NCI-H2107 treated with DMSO at 0.1 percent for 48 hours (cell line): Measurements from ENCODE around the gene SAPCD2.
A peak's percentile ranks its signal among the peaks of the same experiment; 100 is the strongest.
"Not testable (repeated sequence)": the region's sequence is repeated elsewhere in the genome, so short reads cannot be mapped to it uniquely, and the experiment has no call there.

Source experiments
- DNase-seq: peaks from one replicate; lab custom pipeline; 2025; ENCODE audit not compliant: unreplicated experiment; lab: John Stamatoyannopoulos, UW

Gene SAPCD2

GRCh38 chr9:137070201-137070905 lies at the start of gene SAPCD2:
Gene SAPCD2 (minus strand): TSS chr9:137070557. CDS start chr9:137070460, 97 bp downstream.
- DNase-seq, result peak; percentile 87

- not testable (repeated sequence) for DNase-seq
Observed at GRCh38 chr9:137118092-137118603, 47.8 kb upstream of the SAPCD2 start.

- no peak for DNase-seq
Observed at GRCh38 chr9:137117269-137117731, 46.9 kb upstream of the SAPCD2 start.

- no peak for DNase-seq
Observed at GRCh38 chr9:137116728-137117127, 46.4 kb upstream of the SAPCD2 start.

DNA sequence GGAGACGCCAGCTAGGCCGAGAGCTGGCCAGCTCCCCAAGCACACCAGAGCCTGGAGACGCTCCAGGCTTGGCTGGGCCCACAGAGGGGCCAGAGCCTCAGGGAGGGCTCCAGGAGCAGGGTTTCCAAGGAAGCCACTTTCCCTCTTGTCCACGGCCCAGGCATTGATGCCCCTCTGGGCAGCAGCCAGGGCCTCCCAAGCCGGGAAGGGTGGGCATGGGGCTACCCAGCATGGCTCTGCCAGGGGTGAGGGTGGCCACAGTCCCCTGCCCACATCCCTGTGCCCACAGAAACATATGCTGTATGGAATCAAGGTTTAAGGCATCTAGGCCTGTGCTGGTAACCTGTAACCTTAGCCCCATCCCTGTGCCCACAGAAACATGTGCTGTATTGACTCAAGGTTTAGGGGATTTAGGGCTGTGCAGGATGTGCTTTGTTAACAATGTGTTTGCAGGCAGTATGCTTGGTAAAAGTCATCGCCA lies 45.7 kb upstream of the SAPCD2 start:
- no peak for DNase-seq

DNA sequence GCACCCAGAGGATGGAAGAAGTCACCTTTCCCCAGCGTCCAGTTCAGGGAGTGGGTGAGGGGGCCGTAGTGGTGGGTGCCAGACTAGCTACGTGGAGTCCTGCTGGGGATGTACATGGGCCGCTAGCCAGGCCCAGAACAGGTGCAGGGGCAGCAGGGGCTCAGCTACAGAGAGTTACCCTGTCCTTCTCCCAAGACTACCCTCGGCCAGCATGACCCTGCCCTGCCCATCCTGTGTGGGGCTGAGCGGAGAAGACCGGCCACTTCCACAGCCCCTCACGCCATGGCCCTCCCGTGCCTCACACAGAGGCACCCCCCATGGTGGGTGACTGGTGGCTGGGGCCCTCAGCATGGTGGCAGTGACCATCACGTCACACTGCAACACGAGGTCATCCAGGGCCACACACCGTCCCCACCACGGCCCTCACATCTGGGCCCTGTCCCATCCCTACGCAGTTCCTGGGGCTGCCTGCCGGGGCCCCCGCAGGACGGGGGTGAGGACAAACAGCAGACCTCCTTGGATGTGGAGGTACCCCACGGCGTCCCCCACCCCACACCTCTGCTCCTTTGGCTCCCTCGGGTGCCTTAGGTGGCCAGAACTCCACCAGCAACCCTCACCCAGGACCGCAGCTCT lies 45.2 kb upstream of the SAPCD2 start:
- no peak for DNase-seq

- DNase-seq, result no peak
Observed at GRCh38 chr9:137114613-137115393, 44.4 kb upstream of the SAPCD2 start, which contains the start of gene DPP7. Gene DPP7 (minus strand): TSS chr9:137114733. CDS start chr9:137114713, 20 bp downstream.

DNA sequence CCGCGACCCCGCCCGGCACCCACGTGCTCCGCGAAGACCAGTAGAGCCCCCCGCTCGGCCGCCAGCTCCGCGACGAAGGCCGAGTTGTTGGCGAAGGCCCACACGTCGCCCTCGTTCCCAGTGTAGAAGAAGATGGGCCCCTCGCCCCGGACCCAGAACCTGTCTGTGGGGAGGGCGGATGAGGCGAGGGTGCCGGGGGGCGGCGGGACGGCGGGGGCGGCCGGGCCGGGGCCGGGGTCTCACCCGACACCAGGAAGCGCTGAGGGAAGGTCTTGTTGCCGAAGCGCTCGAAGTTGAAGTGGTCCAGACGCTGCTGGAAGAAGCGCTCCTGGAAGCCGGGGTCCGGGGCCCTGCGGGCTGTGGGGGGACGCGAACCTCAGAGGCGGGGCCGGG lies 43.9 kb upstream of the SAPCD2 start:
- no peak for DNase-seq

DNA sequence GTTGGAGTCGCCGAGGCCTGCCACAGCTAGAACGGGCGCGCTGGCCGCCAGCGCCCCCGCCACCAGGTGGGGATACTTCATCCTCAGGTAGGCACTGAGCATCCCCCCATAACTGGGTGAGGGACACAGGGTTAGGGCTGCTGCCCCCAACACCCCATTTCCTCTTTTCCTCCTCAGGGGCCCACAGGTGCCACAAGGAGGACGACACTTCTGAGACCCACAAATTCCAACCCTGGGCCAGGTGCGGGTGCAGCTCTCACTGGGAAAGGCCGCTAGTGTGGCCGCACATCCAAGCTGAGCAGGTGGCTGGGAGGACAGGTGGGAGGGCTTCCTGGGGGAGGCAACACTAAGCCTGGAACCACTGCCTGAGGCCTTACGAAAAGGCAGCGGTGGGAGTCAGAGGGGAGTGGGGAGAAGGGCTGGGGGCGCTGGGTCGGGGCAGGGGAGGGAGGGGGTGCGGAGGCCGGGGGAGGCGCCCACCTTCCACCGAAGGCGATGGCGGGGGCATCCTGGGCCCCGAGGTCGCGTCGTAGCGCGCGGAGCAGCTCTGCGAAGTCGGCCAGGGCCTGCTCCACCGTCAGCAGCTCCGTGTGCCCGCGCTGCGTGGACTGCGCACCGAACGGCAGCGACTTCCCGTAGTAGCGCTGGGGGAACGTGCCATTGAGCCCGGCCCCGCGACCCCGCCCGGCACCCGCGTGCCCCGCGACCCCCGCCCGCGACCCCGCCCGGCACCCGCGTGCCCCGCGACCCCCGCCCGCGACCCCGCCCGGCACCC lies 43.2 kb upstream of the SAPCD2 start:
- no peak for DNase-seq

DNA sequence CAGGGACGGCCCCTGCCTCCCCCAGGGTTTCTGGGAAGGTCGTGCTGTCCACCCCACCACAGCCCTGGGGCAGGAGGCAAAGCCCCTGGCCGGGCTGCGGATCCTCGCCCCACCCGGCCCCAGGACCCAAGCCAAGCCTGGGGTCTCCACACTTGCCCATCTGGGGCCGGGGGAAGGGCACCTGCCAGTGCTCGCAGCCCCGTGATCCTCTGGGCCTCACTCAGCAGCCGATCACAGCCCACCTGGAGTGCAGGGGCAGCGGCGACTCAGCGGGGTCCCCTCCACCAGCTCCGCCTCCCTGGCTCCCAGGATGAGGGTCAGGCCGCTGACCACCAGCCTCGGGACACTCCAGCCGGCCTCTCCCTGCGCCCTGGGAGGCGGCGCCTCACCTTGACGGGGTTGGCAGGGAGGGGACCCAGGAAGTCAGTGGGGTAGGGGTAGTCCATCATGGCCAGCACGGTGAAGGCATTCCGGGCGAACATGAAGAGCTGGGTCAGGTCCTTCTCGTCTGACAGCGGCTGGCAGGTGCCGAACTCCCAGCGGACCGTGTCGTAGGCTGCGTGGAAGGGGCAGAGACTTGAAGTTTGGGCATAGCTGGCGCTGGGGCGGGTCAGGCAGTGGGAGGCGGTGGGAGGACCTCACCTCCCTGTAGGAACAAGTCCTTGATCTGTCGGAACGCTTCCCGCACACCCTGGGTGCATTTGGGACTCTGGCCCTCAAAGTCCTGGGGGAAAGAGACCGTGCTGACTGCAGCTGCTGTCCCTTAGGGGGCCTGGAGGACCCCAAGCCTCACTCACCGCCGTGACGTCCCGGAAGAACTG lies 42.4 kb upstream of the SAPCD2 start:
- DNase-seq, result no peak

GRCh38 chr9:137111788-137112563 lies 41.6 kb upstream of the SAPCD2 start:
- DNase-seq, result no peak

GRCh38 chr9:137110911-137111787 lies 40.8 kb upstream of the SAPCD2 start:
- no peak for DNase-seq

- no peak for DNase-seq
Observed at GRCh38 chr9:137110147-137110910, 40.0 kb upstream of the SAPCD2 start.

GRCh38 chr9:137109250-137110146 lies 39.1 kb upstream of the SAPCD2 start:
- DNase-seq, result no peak

GRCh38 chr9:137108608-137109249 lies 38.4 kb upstream of the SAPCD2 start:
- no peak for DNase-seq

DNA sequence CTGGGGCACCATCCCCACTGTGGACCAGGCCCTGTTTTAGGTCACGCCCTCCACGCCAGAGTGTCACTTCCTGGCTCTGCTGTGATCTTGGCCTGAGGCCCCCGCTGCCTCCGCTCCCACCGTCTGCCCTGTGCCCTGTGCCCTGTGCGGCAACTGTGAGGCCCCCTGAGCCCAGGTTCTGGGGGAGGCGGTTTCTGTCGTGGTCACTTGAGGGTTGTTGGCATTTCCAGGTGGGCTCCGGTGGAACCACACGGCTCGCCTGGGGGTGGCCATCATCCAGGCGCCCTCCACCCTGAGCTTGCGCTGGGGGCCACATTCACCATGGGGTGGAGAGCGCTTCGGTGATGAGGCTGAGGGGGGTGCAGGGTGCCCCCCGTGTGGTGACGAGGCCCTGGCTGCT lies 37.6 kb upstream of the SAPCD2 start:
- DNase-seq, result no peak
